ENCODE measurements around the gene TMEM184A. TPM values are rescaled to one million over a fixed set of nuclear protein-coding genes. Genes with fewer than 3 reads are reported as not detected.

TMEM184A gene
- total and polyA plus RNA-seq, 10 of the 15 experiments (the other 5 are each of a cell fraction or from before 2014, with no cell fraction given) = 0.04 to 0.15 TPM; not detected in 8

DNA sequence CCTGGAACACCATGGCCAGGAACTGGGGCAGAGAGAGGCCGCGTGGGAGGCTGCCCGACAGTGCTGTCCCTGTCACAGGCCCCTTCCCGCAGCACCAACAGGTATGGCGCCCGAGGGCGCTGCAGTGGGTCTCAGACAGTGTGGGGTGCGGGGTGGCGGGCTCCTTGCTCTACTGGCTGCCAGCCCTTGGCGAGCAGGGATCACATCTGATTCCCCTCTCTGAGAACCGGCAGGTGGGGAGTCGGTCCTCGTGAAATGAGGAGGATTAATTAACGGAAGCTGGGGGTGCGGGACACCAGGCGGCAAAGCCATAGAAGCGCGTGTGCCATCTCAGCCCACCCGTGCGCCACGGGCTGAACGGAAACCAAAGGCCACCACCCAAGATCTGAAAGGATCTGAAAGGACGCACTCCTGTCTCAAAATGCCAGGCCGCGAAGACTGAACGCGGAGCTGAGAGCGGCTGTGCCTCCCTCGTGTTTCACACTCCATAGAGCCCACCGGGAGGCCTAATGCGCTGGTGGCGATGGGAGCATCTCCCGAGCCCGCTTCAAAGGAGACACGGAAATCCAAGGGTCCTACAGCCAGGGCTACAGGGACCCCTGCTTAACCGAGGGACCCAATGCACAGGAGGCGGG lies 58.6 kb downstream of the TMEM184A start:
- TF ChIP-seq EP300 (IDR thresholded peaks at IDR 0.05; ENCODE audit: borderline replicate concordance in 1 of 2, control insufficient read depth in 1 of 2, low read depth in 2 of 2, low read length in 2 of 2) (no peak), ZNF622 (IDR thresholded peaks at IDR 0.05) (no peak), NFYA (IDR thresholded peaks at IDR 0.05; ENCODE audit: borderline replicate concordance, low read depth, low read length) (no peak), CREM (IDR thresholded peaks at IDR 0.05; ENCODE audit: low read depth) (no peak)
- TF ChIP-seq, protein P1, sequence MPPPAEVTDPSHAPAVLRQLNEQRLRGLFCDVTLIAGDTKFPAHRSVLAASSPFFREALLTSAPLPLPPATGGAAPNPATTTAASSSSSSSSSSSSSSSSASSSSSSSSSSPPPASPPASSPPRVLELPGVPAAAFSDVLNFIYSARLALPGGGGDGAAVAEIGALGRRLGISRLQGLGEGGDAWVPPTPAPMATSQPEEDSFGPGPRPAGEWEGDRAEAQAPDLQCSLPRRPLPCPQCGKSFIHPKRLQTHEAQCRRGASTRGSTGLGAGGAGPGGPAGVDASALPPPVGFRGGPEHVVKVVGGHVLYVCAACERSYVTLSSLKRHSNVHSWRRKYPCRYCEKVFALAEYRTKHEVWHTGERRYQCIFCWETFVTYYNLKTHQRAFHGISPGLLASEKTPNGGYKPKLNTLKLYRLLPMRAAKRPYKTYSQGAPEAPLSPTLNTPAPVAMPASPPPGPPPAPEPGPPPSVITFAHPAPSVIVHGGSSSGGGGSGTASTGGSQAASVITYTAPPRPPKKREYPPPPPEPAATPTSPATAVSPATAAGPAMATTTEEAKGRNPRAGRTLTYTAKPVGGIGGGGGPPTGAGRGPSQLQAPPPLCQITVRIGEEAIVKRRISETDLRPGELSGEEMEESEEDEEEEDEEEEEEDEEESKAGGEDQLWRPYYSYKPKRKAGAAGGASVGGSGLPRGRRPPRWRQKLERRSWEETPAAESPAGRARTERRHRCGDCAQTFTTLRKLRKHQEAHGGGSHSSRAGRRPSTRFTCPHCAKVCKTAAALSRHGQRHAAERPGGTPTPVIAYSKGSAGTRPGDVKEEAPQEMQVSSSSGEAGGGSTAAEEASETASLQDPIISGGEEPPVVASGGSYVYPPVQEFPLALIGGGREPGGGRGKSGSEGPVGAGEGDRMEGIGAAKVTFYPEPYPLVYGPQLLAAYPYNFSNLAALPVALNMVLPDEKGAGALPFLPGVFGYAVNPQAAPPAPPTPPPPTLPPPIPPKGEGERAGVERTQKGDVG (CRISPR knock-in tag; IDR thresholded peaks at IDR 0.05) = no peak
- TF ChIP-seq, protein P2, sequence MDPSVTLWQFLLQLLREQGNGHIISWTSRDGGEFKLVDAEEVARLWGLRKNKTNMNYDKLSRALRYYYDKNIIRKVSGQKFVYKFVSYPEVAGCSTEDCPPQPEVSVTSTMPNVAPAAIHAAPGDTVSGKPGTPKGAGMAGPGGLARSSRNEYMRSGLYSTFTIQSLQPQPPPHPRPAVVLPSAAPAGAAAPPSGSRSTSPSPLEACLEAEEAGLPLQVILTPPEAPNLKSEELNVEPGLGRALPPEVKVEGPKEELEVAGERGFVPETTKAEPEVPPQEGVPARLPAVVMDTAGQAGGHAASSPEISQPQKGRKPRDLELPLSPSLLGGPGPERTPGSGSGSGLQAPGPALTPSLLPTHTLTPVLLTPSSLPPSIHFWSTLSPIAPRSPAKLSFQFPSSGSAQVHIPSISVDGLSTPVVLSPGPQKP (IDR thresholded peaks at IDR 0.05; ENCODE audit: low read depth, low read length) = no peak
- in situ Hi-C loops (cut with MboI) (no loop called here), intact Hi-C loops (cut with micrococcal nuclease; ENCODE audit: unreplicated experiment) (no loop called here)
- peaks cover 0 to 19% of the 10 kb centered on the region in 2 experiments; a peak in 2 of 4 replicates for H3K36me3 ChIP-seq (ENCODE audit: control insufficient read depth in 2 of 2, insufficient read depth in 2 of 2, low read length in 1 of 2)
- DNase-seq (ENCODE audit: low read depth, low spot score) (no peak), ATAC-seq (no peak), FAIRE-seq (no peak)
- H3K9ac ChIP-seq (ENCODE audit: control insufficient read depth, insufficient read depth, low read length) = no peak overlapping the region
- no peak overlapping the region for H3K4me2 ChIP-seq (ENCODE audit: control insufficient read depth, insufficient read depth)
- ChIA-PET SMC1A (ENCODE audit: uncharacterized antibody, unreplicated experiment) (no interaction called here), RAD21 (ENCODE audit: unreplicated experiment) (no interaction called here), POLR2A (no interaction called here), CTCF (interaction anchor here (1.9 kb wide), 1 partner anchor 24 kb away, joined by 7 read pairs; no protein-coding TSS in a partner anchor)
- peaks cover 2% of the 10 kb centered on the region; the same call in 1 of the 2 replicates for H3K4me1 ChIP-seq (ENCODE audit: control insufficient read depth, insufficient read depth, low read length)
- peaks cover under 1% of the 10 kb centered on the region; the same call in 1 of the 2 replicates for H3K79me2 ChIP-seq (ENCODE audit: control insufficient read depth, insufficient read depth, low read length)
- WGBS (ENCODE audit: insufficient coverage, insufficient replicate concordance, low lambda C conversion rate, missing lambda C conversion rate) = 94% methylated on average over 37 of the region's 37 CpGs
- no peaks in the 10 kb centered on the region for H4K20me1 ChIP-seq (ENCODE audit: control insufficient read depth, insufficient read depth)
- no peak overlapping the region for H3K4me3 ChIP-seq
- no peak overlapping the region for H2AFZ ChIP-seq (ENCODE audit: control insufficient read depth, low read depth, low read length)
- no peaks in the 10 kb centered on the region for H3K9me3 ChIP-seq (replicated peaks; ENCODE audit: control insufficient read depth, insufficient read depth, low read length)
- no peaks in the 10 kb centered on the region for H3K27me3 ChIP-seq (replicated peaks in 1 of 2; ENCODE audit: control insufficient read depth in 2 of 2, insufficient read depth in 2 of 2, low read length in 1 of 2)
- no TSS peak for BruUV-seq (replicated peaks)
- H3K27ac ChIP-seq (ENCODE audit: control insufficient read depth, insufficient read depth) = no peak overlapping the region

Data from GM12878 (cell line).